ENCODE results near the gene LRRC58.

The LRRC58 gene

GRCh38 chr3:120357807-120358206 lies 8.7 kb upstream of the LRRC58 start:
- H3K27ac ChIP-seq (ENCODE audit: extremely low read depth, low read depth, low read length): no peak overlapping the region
- H3K4me3 ChIP-seq (ENCODE audit: low read depth, low read length): no peak overlapping the region

GRCh38 chr3:120355486-120355885 lies 6.3 kb upstream of the LRRC58 start:
- H3K9me3 ChIP-seq (ENCODE audit: control insufficient read depth, insufficient read depth, low read depth, low read length): no peaks in the 10 kb centered on the region
- ChIA-PET CTCF (interaction anchor here (0.7 to 1.5 kb wide), 2 partner anchors 111 to 151 kb away, joined by 3 to 4 read pairs; no protein-coding TSS in a partner anchor), POLR2A (no interaction called here)
- H3K4me3 ChIP-seq (ENCODE audit: low read depth, low read length): no peak overlapping the region
- H3K36me3 ChIP-seq (ENCODE audit: control insufficient read depth in 2 of 2, insufficient read depth in 1 of 2, low read length in 2 of 2): no peaks in the 10 kb centered on the region
- no peak overlapping the region for H3K27ac ChIP-seq (ENCODE audit: extremely low read depth, low read depth, low read length)
- no peaks in the 10 kb centered on the region for H3K4me1 ChIP-seq (ENCODE audit: control insufficient read depth, insufficient read depth, low read length)
- no peak for TF ChIP-seq BCL6B (tag by site-specific recombination; IDR thresholded peaks at IDR 0.05)
- no peak for TF ChIP-seq ZNF140 (tag by site-specific recombination; IDR thresholded peaks at IDR 0.05)
- no peak for TF ChIP-seq MYNN (tag by site-specific recombination; IDR thresholded peaks at IDR 0.05; ENCODE audit: borderline replicate concordance)
- TF ChIP-seq ZNF175 (tag by site-specific recombination; IDR thresholded peaks at IDR 0.05): no peak
- TF ChIP-seq ZNF112 (tag by site-specific recombination; IDR thresholded peaks at IDR 0.05): no peak
- TF ChIP-seq ZNF266 (tag by site-specific recombination; IDR thresholded peaks at IDR 0.05; ENCODE audit: low read depth): no peak
- no peak for TF ChIP-seq ZNF473 (tag by site-specific recombination; IDR thresholded peaks at IDR 0.05)
- TF ChIP-seq ZNF133 (tag by site-specific recombination; IDR thresholded peaks at IDR 0.05): no peak
- TF ChIP-seq ZFP41 (tag by site-specific recombination; IDR thresholded peaks at IDR 0.05; ENCODE audit: borderline replicate concordance): no peak
- no peak for TF ChIP-seq ZNF707 (tag by site-specific recombination; IDR thresholded peaks at IDR 0.05)
- no peak for TF ChIP-seq BCL11A (tag by site-specific recombination; IDR thresholded peaks at IDR 0.05; ENCODE audit: low read depth)

More at GRCh38 chr3:120357807-120358206, 8.7 kb upstream of the LRRC58 start:
- POLR2A ChIA-PET: interaction anchor here (0.9 kb wide), 1 partner anchor 8 kb away, joined by 5 read pairs; the partner anchor contains the start of gene LRRC58
- Histone ChIP-seq H3K9me3 (ENCODE audit: control insufficient read depth, insufficient read depth, low read depth, low read length) (no peaks in the 10 kb centered on the region), H3K36me3 (ENCODE audit: control insufficient read depth in 2 of 2, insufficient read depth in 1 of 2, low read length in 2 of 2) (no peaks in the 10 kb centered on the region), H3K4me1 (ENCODE audit: control insufficient read depth, insufficient read depth, low read length) (no peaks in the 10 kb centered on the region)
- CTCF ChIA-PET: no interaction called here
- TF ChIP-seq ZNF670 (tag by site-specific recombination; IDR thresholded peaks at IDR 0.05; ENCODE audit: low read depth) (no peak), ZNF239 (tag by site-specific recombination; IDR thresholded peaks at IDR 0.05) (no peak), ZNF600 (tag by site-specific recombination; IDR thresholded peaks at IDR 0.05) (no peak), SCRT2 (tag by site-specific recombination; IDR thresholded peaks at IDR 0.05) (peak; percentile 90), ZFP3 (tag by site-specific recombination; IDR thresholded peaks at IDR 0.05; ENCODE audit: low read depth) (no peak), ZNF704 (tag by site-specific recombination; IDR thresholded peaks at IDR 0.05) (no peak)

GRCh38 chr3:120353463-120353862 lies 4.3 kb upstream of the LRRC58 start:
- no peak overlapping the region for H3K4me3 ChIP-seq (ENCODE audit: low read depth, low read length)
- no peaks in the 10 kb centered on the region for H3K9me3 ChIP-seq (ENCODE audit: control insufficient read depth, insufficient read depth, low read depth, low read length)
- TF ChIP-seq ZNF266 (tag by site-specific recombination; IDR thresholded peaks at IDR 0.05; ENCODE audit: low read depth) (no peak), ZNF280C (tag by site-specific recombination; IDR thresholded peaks at IDR 0.05) (no peak), ZNF48 (tag by site-specific recombination; IDR thresholded peaks at IDR 0.05) (no peak), ZNF121 (tag by site-specific recombination; IDR thresholded peaks at IDR 0.05) (no peak), ZNF112 (tag by site-specific recombination; IDR thresholded peaks at IDR 0.05) (no peak), ZNF26 (tag by site-specific recombination; IDR thresholded peaks at IDR 0.05) (no peak), ZNF394 (tag by site-specific recombination; IDR thresholded peaks at IDR 0.05; ENCODE audit: borderline replicate concordance) (no peak), ZNF157 (tag by site-specific recombination; IDR thresholded peaks at IDR 0.05) (no peak), ZXDB (tag by site-specific recombination; IDR thresholded peaks at IDR 0.05) (no peak), ZNF433 (tag by site-specific recombination; IDR thresholded peaks at IDR 0.05; ENCODE audit: low read depth) (no peak), ZNF600 (tag by site-specific recombination; IDR thresholded peaks at IDR 0.05) (no peak)
- H3K36me3 ChIP-seq (ENCODE audit: control insufficient read depth in 2 of 2, insufficient read depth in 1 of 2, low read length in 2 of 2): no peaks in the 10 kb centered on the region
- CTCF ChIA-PET: no interaction called here
- peaks cover 7% of the 10 kb centered on the region for H3K4me1 ChIP-seq (ENCODE audit: control insufficient read depth, insufficient read depth, low read length)
- H3K27ac ChIP-seq (ENCODE audit: extremely low read depth, low read depth, low read length): no peak overlapping the region
- POLR2A ChIA-PET: no interaction called here

Measured in HEK293 (cell line).